ENCODE results near the gene CIAPIN1.
A peak's percentile ranks its signal among the peaks of the same experiment; 100 is the strongest.
"Not testable (repeated sequence)": the region's sequence is repeated elsewhere in the genome, so short reads cannot be mapped to it uniquely, and the experiment has no call there.

The CIAPIN1 gene

GRCh38 chr16:57439947-57440346 is 7.2 kb downstream of the CIAPIN1 start:
- not testable (repeated sequence) for DNase-seq

- no peak for DNase-seq
Observed at GRCh38 chr16:57435838-57436237, 11.3 kb downstream of the CIAPIN1 start.

- no peak for DNase-seq
Observed at GRCh38 chr16:57434003-57434402, 13.2 kb downstream of the CIAPIN1 start.

GRCh38 chr16:57432989-57433388 is 14.2 kb downstream of the CIAPIN1 start:
- DNase-seq = no peak

- no peak for DNase-seq
Observed at GRCh38 chr16:57432505-57432904, 14.7 kb downstream of the CIAPIN1 start.

- DNase-seq = no peak
Observed at GRCh38 chr16:57430955-57431354, 16.2 kb downstream of the CIAPIN1 start.

- DNase-seq = no peak
Observed at GRCh38 chr16:57427824-57428223, 19.4 kb downstream of the CIAPIN1 start.

- DNase-seq = no peak
Observed at GRCh38 chr16:57427307-57427706, 19.9 kb downstream of the CIAPIN1 start.

GRCh38 chr16:57426356-57426755 is 20.8 kb downstream of the CIAPIN1 start:
- no peak for DNase-seq

GRCh38 chr16:57424583-57424982 is 22.6 kb downstream of the CIAPIN1 start:
- DNase-seq = no peak

GRCh38 chr16:57423152-57423551 is 24.0 kb downstream of the CIAPIN1 start:
- DNase-seq = no peak

GRCh38 chr16:57422026-57422944 is 24.9 kb downstream of the CIAPIN1 start:
- DNase-seq = peak; percentile 71

GRCh38 chr16:57419506-57419905 is 27.7 kb downstream of the CIAPIN1 start:
- no peak for DNase-seq

- no peak for DNase-seq
Observed at GRCh38 chr16:57416084-57416483, 31.1 kb downstream of the CIAPIN1 start.

- no peak for DNase-seq
Observed at GRCh38 chr16:57413733-57414132, 33.5 kb downstream of the CIAPIN1 start.

GRCh38 chr16:57413301-57413730 is 33.9 kb downstream of the CIAPIN1 start:
- DNase-seq = no peak

GRCh38 chr16:57412584-57412983 is 34.6 kb downstream of the CIAPIN1 start:
- DNase-seq = no peak

- DNase-seq = no peak
Observed at GRCh38 chr16:57411362-57411976, 35.7 kb downstream of the CIAPIN1 start.

- no peak for DNase-seq
Observed at GRCh38 chr16:57409870-57410587, 37.2 kb downstream of the CIAPIN1 start.

- no peak for DNase-seq
Observed at GRCh38 chr16:57409065-57409464, 38.1 kb downstream of the CIAPIN1 start.

GRCh38 chr16:57407521-57408353 is 39.4 kb downstream of the CIAPIN1 start:
- DNase-seq = no peak

GRCh38 chr16:57406881-57407280 is 40.3 kb downstream of the CIAPIN1 start:
- no peak for DNase-seq

GRCh38 chr16:57405097-57405496 is 42.1 kb downstream of the CIAPIN1 start:
- no peak for DNase-seq

Measured in hematopoietic multipotent progenitor cell treated with erythropoietin and hydrocortisone succinate and interleukin-3 and kit ligand, for 6 days (in vitro differentiated cells).